ENCODE results near the gene LRRC4B. TPM values are rescaled to one million over a fixed set of nuclear protein-coding genes. Genes with fewer than 3 reads are reported as not detected.

LRRC4B gene
- total RNA-seq, 1 experiment from 2014 or later: 3.8 TPM

- Histone ChIP-seq H3K79me1 (ENCODE audit: insufficient read depth, low read depth, low read length, poor library complexity, severe bottlenecking) (no peaks in the 10 kb centered on the region), H3K79me2 (ENCODE audit: insufficient read depth, low read length) (no peaks in the 10 kb centered on the region), H3K4ac (ENCODE audit: low read depth, low read length) (no peak overlapping the region), H3K56ac (ENCODE audit: insufficient read length, low read depth, low read length) (no peak overlapping the region), H2BK5ac (ENCODE audit: insufficient read length, low read length) (no peak overlapping the region), H3K9me3 (ENCODE audit: control insufficient read depth, low read depth, low read length) (no peaks in the 10 kb centered on the region), H3K4me2 (ENCODE audit: insufficient read depth, insufficient read length, low read length) (no peak overlapping the region), H2AK5ac (ENCODE audit: insufficient read length, low read length) (no peak overlapping the region), H2BK120ac (ENCODE audit: low read depth, low read length, poor library complexity, severe bottlenecking) (no peak overlapping the region), H3K14ac (ENCODE audit: insufficient read depth, low read length) (no peak overlapping the region), H3K27ac (ENCODE audit: insufficient read length, low read depth, low read length) (no peak overlapping the region), H2BK15ac (ENCODE audit: low read depth, low read length) (no peak overlapping the region), H4K8ac (replicated peaks; ENCODE audit: insufficient read length, low read depth, low read length) (no peak overlapping the region), H2AFZ (ENCODE audit: low read length) (no peak overlapping the region), H3K23ac (ENCODE audit: insufficient read length, low read depth, low read length) (no peak overlapping the region), H3K18ac (ENCODE audit: insufficient read length, low read depth, low read length) (no peak overlapping the region), H2BK20ac (ENCODE audit: low read depth, low read length, poor library complexity, severe bottlenecking) (no peak overlapping the region), H3K27me3 (ENCODE audit: insufficient read depth, low read length) (peaks cover 2% of the 10 kb centered on the region; the same call in 1 of the 2 replicates), H4K91ac (ENCODE audit: insufficient read length, low read depth, low read length) (no peak overlapping the region), H2BK12ac (ENCODE audit: insufficient read length, low read depth, low read length) (no peak overlapping the region), H3T11ph (ENCODE audit: low read length) (no peak overlapping the region), H4K20me1 (ENCODE audit: control insufficient read depth, insufficient read depth, insufficient read length) (no peaks in the 10 kb centered on the region), H3K23me2 (ENCODE audit: insufficient read length, low read depth, low read length, poor library complexity, severe bottlenecking) (no peaks in the 10 kb centered on the region), H3K9ac (ENCODE audit: extremely low read depth, insufficient read length, low read length) (no peak overlapping the region), H4K5ac (ENCODE audit: insufficient read length, low read depth, low read length) (no peak overlapping the region), H3K4me1 (ENCODE audit: insufficient read depth, low read length) (no peaks in the 10 kb centered on the region)
- Mint-ChIP-seq H3K27ac (no peak overlapping the region), H3K27me3 (ENCODE audit: low read depth) (peaks cover 54% of the 10 kb centered on the region), H3K9me3 (peaks cover 28 to 30% of the 10 kb centered on the region in 2 experiments), H3K4me3 (no peak overlapping the region), H3K36me3 (ENCODE audit: insufficient read depth in 1 of 3, low read depth in 3 of 3) (peaks cover 10 to 18% (median 14%) of the 10 kb centered on the region in 3 experiments), H3K4me1 (peaks cover 0 to 7% of the 10 kb centered on the region in 2 experiments; a peak in 1 of 4 replicates)
- no peak for DNase-seq
- no peak for TF ChIP-seq CTCF (conservative IDR thresholded peaks at IDR 0.05)
- WGBS (ENCODE audit: extremely low coverage, insufficient read length, low lambda C conversion rate): no CpG with 5 or more reads among the region's 4 CpGs
Observed at GRCh38 chr19:50602935-50603334, 34.7 kb upstream of the LRRC4B start.
